HG02759 (cell line): ENCODE data around the gene ARHGEF6.

Source experiments
- ATAC-seq: cut with Tn5 transposase; IDR thresholded peaks from one replicate; pipeline ENCODE4 v1.9.1; 2021; ENCODE audit warnings: mild to moderate bottlenecking, moderate library complexity; ENCODE audit not compliant: unreplicated experiment

The ARHGEF6 gene

DNA sequence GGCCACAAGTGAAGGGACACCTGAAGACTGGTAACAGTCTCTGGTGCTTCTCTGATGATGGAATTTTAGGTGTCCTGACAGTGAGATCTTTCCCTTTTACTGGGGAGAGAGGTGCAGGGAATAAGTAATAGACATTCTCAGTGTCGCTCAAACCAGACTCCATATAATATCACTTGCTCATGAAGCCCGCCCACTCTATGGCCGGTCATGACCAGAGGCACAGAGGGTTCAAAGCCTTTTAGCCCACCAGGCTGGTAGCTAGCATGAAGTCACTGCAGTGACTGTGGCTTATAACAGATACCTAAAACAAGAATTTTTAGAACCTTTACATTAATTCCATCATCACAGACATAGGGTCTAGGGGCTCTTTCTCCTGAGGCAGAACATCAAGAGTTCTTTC is 129.9 kb downstream of the ARHGEF6 start:
- no peak for ATAC-seq

DNA sequence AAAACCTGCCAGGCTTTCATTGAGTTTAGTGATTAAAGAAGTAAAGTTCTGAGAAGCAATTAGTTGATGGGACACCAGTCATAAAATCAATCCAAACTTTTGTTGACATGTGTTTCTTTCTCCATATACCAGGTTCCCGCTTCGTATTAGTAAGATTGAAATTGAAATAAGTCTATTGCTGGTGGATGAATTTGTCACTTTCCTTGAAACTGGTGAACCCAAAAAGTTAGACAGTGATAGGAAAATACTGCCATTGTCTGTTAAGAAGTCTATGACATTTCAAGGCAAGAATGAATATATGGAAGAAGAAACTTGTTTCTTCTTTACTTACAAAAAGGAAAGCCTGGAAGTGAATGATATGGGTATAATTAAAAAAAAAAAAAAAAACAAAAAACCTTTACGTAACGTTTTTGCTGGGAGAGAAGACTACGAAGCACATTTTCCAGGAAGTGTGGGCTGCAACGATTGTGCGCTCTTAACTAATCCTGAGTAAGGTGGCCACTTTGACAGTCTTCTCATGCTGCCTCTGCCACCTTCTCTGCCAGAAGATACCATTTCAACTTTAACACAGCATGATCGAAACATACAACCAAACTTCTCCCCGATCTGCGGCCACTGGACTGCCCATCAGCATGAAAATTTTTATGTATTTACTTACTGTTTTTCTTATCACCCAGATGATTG is 132.9 kb downstream of the ARHGEF6 start, which contains the start of gene CD40LG:
Gene CD40LG, plus strand, starts transcription at position 482 of the 684 bp plus-strand sequence. Its CDS starts 91 bp downstream, at position 573.
- no peak for ATAC-seq

DNA sequence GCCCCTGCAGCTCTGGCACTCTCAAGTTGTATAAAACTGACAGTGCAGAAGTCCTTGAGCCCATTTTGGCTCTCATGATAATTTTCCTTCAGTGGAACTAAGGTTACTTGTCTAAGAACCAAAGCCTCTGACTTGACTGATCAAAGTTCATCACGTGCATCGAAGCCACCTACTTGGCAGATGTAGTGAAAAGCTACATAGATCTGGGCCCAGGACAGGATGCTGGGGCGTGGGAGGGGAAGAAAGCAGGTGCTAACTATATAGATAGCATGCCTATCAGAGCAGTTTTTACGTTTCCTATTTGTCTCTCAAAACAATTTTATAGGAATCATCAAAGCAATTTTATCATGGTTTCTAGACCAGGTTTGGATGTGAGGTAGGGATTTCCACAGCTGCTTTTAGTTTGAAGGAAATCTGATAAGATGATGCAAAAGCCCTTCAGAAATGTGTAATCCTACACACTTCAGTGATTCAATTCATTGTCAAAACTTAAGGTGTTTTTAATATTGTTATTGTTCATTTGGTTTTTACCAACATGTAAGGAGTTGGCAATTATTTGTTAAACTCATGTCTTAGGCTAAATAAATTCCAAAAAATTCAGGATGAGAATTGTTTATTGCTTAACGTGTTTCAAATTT is 134.0 kb downstream of the ARHGEF6 start:
- peak; percentile 57 for ATAC-seq

DNA sequence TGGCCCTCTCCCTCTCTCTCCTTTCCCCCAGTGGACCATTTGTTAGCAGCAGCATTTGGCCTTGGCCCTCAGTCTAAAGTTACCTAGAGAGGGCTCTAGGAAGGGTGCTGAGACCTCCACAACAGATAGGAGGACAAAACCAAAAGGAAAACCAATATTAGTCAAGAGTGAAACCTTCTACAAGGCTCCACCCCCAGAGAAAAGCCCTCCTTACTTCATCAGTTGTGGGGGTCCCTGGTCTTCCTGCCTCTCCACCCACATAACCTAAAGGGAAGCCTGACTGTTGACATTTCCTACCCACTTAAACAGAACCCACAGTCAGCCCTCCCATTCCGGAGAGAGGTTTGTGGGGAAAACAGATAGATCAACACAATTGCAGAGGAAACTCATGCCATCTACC is 137.5 kb downstream of the ARHGEF6 start:
- ATAC-seq = no peak

DNA sequence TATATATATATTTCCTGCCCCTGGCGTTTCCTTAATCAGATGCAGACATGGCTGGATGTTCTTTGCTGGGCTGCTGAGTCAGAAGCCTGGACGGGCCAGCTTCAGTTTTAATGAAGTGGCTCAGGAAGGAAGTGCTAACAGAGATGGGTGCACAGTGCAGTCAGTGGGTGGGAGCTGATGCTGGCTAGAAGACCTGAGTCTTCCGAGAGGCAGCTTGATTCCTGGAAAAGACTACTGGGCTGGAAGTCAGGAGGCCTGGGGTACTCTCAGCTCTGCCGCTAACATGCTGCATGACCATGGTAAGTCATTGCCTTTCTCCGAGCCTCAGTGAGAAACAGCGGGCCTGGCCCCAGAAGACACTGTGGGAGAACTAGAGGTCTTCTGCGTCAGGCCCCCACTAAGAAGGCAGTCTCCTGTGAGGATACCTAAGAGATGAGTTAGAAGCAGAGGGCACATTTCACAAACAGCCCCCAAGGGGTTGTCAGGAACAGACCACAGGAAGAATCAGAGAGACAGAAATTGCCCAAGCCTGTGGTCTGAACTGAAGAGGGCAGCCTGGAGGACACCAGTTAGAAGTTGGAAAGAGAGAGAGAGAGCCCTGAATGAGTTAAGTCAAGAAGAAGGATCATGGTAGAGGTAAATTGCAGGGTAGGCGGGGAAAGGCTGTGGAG is 141.1 kb downstream of the ARHGEF6 start:
- ATAC-seq = no peak

DNA sequence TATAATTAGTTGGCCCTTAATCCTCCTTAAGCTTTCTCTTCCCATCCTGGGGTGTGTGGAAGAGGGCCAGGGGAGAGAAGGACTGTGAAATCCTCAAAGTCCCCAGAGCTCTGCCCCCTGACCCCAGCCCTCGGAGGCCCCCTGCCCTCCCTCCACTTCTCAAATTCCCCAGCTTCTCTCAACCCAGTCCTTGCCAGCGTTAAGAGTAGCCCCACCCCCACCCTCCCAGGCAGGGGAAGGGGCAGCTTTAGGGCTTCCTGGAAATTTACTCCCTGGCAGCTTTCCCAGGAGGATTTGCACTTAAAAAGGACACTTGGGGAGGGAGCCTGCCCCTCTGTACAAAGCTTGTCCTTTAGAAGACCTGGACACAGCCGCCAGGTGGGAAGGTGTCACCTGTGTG is 144.6 kb downstream of the ARHGEF6 start:
- no peak for ATAC-seq

DNA sequence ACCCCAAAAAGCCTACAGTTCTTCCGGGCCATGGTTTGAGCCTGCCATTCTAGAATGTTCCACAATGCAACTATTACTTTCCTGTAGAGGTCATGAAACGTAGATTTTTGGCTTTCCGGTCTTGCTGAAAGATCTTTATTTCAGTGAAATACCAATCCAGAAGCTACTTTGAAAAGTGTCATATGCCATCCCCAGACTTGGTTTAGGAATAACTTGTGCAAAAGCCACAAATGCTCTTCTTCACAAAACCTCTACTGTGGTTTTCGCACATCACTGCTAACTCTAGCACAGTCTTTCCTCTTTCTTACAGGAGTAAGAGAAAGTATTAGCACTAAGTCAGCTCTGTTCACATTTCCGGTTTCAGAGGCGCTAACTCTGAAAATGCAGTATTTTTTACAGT is 145.5 kb downstream of the ARHGEF6 start:
- ATAC-seq = peak; percentile 59

DNA sequence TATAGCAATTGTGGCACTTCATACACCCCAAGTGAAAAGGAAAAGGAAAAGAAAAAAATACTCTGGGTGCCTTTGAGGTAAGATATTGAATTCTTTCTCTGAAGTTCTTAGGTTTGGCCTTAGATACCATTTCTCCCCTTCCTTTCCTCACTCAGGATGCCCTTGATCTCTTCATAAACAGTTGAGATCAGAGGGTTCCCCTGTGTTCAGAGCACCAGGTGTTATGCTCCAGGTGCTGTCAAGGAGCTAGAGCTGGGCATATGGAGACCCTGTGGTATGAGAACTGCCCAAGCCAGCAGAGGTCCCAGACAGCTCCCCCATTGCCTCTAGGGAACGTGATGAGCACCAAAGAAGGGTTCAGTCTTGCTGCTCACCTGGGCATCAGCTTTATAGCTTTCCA is 149.9 kb downstream of the ARHGEF6 start:
- no peak for ATAC-seq

DNA sequence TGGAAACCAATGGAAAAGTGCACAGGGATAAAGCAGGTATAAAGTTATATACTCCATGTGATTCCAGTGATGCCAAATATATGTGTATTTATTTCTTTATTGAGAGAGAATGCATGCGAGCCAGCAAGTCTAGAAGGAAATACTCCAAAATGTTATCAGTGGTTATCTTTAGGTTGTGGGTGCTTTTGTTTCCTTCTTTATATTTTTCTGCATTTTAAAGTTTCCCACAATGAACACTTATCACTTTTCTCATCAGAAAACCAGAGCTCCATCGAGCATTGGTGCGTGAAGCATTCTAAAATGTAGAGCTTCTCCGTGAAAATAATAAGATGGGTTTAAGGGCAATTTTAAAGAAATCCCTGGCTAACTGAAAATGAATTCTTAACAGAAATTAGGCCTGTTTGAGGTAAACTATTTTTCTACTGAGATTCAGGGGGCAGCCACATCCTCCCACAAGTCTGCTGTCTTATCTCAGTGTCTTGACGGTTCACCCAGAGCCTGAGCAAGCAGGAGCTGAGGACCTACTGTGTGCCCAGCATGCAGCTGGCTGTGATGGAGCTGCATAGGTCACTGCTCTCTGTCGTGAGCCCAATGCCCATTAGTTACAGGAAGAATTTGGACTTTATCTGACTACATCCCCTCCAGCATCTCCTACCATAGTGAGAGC is 151.5 kb downstream of the ARHGEF6 start:
- no peak for ATAC-seq

DNA sequence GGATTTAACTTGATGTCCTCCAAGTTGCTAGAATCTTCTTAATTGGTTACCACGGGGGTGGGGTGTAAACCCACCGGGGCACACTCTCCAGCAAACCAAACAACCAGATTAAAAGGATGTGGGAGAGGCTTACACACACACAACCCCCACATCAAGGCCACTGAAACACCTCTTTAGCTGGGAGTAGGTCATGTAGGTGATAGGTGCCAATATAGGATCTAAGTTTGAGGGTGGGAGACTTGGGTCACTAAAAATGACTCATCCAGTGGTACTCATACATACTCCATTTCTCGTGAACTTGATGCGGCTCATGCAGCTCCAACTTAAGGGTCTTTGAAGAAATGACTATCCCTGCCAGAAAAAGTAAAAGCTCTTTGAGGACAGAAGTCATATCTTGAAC is 153.3 kb downstream of the ARHGEF6 start:
- no peak for ATAC-seq

DNA sequence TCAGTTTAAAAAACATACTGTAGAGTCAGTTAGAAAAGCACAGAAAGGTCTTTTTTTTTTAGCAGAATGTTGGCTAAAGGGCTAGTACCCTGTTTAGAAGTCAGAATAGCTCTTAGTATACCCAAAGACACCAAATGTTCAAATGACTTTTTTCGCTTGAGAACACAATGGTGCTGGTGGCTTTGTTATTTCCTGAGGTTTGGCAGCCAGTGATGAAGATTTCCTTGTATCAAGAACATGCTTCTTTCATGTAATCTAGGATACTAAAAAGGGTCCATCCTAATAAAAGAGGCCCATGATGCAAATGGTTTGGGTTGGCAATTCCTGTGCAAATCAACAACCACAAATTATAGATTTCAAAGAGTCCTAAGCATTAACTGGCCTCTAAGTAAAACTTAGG is 153.8 kb downstream of the ARHGEF6 start:
- ATAC-seq = no peak

DNA sequence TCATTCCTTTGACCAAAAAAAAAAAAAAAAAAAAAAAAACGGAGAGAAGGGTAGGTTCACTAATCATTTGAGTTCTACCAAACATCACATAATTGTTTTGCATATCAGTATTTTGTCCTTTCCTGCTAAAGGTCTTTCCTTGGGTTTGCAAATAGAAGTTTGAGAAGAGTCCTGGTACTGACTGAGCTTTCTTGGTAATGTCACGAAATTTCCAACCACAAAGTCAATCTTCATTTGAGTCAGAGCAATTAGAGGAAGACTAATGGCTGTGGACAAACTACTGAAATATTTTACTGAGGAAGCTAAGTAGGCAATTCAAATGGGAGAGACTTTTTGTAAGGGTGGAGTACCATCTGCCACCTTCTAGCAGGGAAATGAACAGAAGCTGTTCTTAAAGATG is 154.5 kb downstream of the ARHGEF6 start:
- peak; percentile 57 for ATAC-seq

DNA sequence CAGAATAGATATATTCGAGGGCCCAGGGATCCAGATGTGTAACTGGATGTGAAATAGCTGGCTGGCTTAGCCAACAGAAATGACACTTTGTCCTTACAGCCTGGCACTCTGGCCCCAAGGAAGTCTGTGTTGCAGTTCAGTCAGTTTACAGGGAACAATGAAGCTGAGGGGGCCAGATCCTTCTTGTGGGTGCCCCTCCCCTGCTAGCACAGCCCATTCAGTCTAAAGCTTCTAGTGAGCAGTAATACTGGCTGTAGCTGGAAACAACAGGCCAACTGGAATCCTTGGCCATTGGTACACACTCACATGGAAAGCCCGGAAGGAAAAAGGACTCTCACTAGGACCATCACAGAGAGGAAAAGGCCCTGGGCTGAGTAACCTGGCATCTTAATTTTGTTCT is 155.5 kb downstream of the ARHGEF6 start:
- no peak for ATAC-seq

DNA sequence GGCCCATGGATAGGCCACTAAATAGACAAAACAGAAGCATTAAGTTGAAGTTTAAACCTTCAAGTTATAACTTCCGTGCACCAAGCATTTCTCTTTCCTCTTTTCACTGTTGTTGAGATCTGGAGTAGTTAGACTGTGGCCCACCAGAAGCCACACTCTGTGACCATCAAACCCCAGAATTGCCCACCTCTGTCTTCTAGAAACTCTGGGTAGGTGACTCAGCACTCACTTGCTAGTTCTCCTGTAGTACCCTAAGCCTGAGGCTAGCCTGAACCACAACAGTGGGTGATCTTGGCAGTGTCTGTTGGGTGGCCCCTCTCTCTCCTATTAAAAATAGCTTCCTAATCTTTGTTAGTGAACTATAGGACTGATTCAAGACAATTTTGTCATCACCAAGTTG is 157.3 kb downstream of the ARHGEF6 start:
- ATAC-seq = no peak

DNA sequence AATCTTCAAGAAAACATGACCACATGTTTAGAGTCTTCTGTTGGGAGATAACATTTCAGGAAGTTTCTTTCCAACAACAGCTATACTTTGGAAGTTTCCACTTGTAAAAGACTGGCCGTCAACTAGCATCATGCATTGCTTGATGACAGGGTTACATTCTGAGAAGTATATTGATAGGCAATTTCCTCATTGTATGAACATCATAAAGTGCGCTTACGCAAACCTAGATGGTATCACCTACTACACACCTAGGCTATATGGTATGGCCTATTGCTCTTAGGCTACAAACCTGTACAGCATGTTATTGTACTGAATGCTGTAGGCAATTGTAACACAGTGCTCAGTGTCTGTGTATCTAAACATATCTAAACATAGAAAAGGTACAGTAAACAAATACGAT is 158.2 kb downstream of the ARHGEF6 start:
- ATAC-seq = no peak

DNA sequence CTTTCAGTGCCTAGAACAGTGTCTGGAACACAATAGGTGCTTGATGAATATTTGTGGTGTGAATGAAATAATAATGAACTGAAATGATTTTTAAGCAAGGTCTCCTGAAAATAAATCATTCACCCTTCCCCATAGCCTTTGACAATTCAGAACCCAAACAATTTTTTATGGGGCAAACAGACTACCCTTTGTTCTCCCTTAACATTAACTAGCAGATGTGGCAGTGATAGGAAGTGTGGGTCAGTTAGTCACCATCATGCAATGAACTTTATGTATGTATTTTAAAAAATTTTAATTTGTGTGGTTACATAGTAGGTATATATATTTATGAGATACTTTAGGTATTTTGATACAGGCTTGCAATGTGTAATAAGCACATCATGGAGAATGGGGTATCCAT is 160.0 kb downstream of the ARHGEF6 start:
- ATAC-seq = no peak

DNA sequence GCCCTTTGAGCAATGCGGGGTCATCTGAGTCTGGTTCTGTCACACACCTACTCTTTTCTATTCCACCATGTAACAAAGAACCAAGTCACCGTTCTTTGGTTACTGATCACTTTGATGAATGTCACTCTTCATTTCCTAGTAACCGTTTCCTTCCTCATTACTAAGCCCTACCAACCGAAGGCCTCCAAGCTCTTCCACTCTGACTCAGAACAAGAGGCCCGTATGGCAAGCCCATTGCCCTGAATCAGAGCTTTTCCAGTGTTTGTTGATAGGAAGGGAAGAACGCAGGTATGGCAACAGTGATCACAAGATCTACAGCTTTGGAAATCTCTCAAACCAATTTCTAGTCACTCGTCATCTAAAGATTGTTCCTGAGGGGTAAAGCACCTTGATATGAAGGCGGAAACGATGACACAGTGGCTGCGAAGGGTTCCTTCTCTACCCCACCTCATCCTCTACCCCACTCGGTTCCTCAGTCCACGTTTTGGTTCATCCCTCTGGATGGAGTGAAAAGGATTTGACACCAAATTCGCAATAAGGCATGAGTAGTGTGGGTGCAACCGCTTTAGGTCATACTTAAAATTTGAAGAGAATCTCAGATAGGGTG is 160.7 kb downstream of the ARHGEF6 start:
- ATAC-seq = no peak

DNA sequence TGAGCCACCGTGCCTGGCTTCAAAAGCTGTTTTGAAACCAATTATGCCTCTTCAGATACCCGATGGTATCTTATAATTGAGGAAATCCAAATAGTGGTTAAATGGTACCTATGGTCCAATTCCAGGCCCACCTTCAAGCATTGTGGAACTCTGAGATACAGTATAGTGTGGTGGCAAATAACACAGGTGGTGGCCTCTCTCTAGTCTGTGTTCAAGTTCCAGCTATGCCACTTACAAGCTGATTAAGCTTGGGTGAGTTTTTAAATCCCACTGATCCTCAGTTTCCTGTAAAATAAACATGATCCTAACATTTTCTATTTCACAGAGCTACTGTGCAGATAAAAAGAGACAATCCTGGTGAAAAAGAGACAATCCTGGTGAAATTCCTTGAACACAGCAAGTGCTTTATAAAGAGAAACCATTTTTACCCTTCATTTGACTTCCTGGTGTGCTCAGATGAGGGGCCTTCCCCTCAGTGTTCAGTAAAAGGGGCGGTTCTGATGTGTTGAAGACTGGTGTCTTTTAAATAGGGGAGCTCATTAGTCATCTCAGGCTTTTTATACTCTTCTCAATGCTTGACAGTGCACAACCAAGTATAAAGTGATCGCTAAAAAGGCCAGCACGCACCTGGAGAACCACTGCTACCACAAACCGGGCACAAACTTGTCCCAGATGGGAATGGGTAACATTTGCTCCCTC is 163.6 kb downstream of the ARHGEF6 start:
- peak; percentile 96 for ATAC-seq
